Lower leg skin (tissue), 3 donors: ENCODE measurements around the gene KCNMA1.

ENCODE experiments used
- CTCF ChIP-seq, 3 donors: fragments of 450-650 bp; IDR thresholded peaks; one replicate each; pipeline ENCODE4 v1.5.1; 2016; ENCODE audit warnings: antibody characterized with exemption in 3 of 3, mild to moderate bottlenecking in 3 of 3, moderate library complexity in 2 of 3
- POLR2A ChIP-seq, 2 donors: fragments of 450-650 bp; IDR thresholded peaks; one replicate each; pipeline ENCODE4 v1.6.1; 2016 to 2017; ENCODE audit warnings: antibody characterized with exemption in 2 of 2, mild to moderate bottlenecking in 1 of 2, moderate library complexity in 1 of 2

GRCh38 chr10:77357185-77357584 is 280.4 kb downstream of the KCNMA1 start:
- TF ChIP-seq CTCF (IDR thresholded peaks at IDR 0.05) (no peak), POLR2A (IDR thresholded peaks at IDR 0.05) (no peak)
